ENCODE measurements around the gene OSTN. TPM values are rescaled to one million over a fixed set of nuclear protein-coding genes. Genes with fewer than 3 reads are reported as not detected.

Gene OSTN
- total and polyA plus RNA-seq, 2 experiments from 2014 or later: not detected

GRCh38 chr3:191300422-191300821, 101.4 kb downstream of the OSTN start (continued):
- TF ChIP-seq EZH2 (IDR thresholded peaks at IDR 0.05; ENCODE audit: low read depth, unreplicated experiment) (no peak), ZNF114 (CRISPR knock-in tag; IDR thresholded peaks at IDR 0.05) (no peak), STAT1 (IDR thresholded peaks at IDR 0.05; ENCODE audit: unreplicated experiment) (no peak), POLR2AphosphoS5 (IDR thresholded peaks at IDR 0.05; ENCODE audit: low read depth) (no peak), JUNB (IDR thresholded peaks at IDR 0.05; ENCODE audit: unreplicated experiment) (no peak)

GRCh38 chr3:191301017-191301416, 102.0 kb downstream of the OSTN start:
- no peak overlapping the region for H3K27ac ChIP-seq (ENCODE audit: low read depth)
- no peaks in the 10 kb centered on the region for H3F3A ChIP-seq (replicated peaks; ENCODE audit: low read depth)
- Mint-ChIP-seq H3K9me3 (no peaks in the 10 kb centered on the region), H3K36me3 (ENCODE audit: low read depth) (no peaks in the 10 kb centered on the region), H3K4me1 (peaks cover 22% of the 10 kb centered on the region), H3K27me3 (ENCODE audit: insufficient read depth, low read depth, poor library complexity) (peaks cover 5% of the 10 kb centered on the region), H3K4me3 (no peak overlapping the region), H3K27ac (no peak overlapping the region)
- H3K36me3 ChIP-seq (ENCODE audit: insufficient read depth): no peaks in the 10 kb centered on the region
- H3K4me3 ChIP-seq: no peak overlapping the region
- peaks cover 12% of the 10 kb centered on the region for H3K4me1 ChIP-seq (ENCODE audit: insufficient read depth)
- no peaks in the 10 kb centered on the region for H4K20me1 ChIP-seq (replicated peaks; ENCODE audit: insufficient read depth)
- H3K4me2 ChIP-seq: no peak overlapping the region
- no peak for DNase-seq (ENCODE audit: low spot score)
- H3K9me2 ChIP-seq (ENCODE audit: insufficient read depth): no peaks in the 10 kb centered on the region
- no peak for TF ChIP-seq ZNF114 (CRISPR knock-in tag; IDR thresholded peaks at IDR 0.05)
- TF ChIP-seq, protein P1, sequence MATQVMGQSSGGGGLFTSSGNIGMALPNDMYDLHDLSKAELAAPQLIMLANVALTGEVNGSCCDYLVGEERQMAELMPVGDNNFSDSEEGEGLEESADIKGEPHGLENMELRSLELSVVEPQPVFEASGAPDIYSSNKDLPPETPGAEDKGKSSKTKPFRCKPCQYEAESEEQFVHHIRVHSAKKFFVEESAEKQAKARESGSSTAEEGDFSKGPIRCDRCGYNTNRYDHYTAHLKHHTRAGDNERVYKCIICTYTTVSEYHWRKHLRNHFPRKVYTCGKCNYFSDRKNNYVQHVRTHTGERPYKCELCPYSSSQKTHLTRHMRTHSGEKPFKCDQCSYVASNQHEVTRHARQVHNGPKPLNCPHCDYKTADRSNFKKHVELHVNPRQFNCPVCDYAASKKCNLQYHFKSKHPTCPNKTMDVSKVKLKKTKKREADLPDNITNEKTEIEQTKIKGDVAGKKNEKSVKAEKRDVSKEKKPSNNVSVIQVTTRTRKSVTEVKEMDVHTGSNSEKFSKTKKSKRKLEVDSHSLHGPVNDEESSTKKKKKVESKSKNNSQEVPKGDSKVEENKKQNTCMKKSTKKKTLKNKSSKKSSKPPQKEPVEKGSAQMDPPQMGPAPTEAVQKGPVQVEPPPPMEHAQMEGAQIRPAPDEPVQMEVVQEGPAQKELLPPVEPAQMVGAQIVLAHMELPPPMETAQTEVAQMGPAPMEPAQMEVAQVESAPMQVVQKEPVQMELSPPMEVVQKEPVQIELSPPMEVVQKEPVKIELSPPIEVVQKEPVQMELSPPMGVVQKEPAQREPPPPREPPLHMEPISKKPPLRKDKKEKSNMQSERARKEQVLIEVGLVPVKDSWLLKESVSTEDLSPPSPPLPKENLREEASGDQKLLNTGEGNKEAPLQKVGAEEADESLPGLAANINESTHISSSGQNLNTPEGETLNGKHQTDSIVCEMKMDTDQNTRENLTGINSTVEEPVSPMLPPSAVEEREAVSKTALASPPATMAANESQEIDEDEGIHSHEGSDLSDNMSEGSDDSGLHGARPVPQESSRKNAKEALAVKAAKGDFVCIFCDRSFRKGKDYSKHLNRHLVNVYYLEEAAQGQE (IDR thresholded peaks at IDR 0.05; ENCODE audit: unreplicated experiment): no peak
- TF ChIP-seq EZH2 (IDR thresholded peaks at IDR 0.05; ENCODE audit: low read depth, unreplicated experiment): no peak
- no peak for TF ChIP-seq NANOG (IDR thresholded peaks at IDR 0.05; ENCODE audit: borderline replicate concordance)
- TF ChIP-seq EZH2phosphoT487 (IDR thresholded peaks at IDR 0.05; ENCODE audit: unreplicated experiment): no peak
- no peak for TF ChIP-seq STAT1 (IDR thresholded peaks at IDR 0.05; ENCODE audit: unreplicated experiment)
- TF ChIP-seq CREB1 (CRISPR knock-in tag; IDR thresholded peaks at IDR 0.05; ENCODE audit: low read depth): no peak
- TF ChIP-seq, protein P2, sequence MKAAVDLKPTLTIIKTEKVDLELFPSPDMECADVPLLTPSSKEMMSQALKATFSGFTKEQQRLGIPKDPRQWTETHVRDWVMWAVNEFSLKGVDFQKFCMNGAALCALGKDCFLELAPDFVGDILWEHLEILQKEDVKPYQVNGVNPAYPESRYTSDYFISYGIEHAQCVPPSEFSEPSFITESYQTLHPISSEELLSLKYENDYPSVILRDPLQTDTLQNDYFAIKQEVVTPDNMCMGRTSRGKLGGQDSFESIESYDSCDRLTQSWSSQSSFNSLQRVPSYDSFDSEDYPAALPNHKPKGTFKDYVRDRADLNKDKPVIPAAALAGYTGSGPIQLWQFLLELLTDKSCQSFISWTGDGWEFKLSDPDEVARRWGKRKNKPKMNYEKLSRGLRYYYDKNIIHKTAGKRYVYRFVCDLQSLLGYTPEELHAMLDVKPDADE (IDR thresholded peaks at IDR 0.05): no peak
- TF ChIP-seq POLR2AphosphoS5 (IDR thresholded peaks at IDR 0.05; ENCODE audit: low read depth): no peak
- TF ChIP-seq ZNF462 (CRISPR knock-in tag; IDR thresholded peaks at IDR 0.05): no peak
- TF ChIP-seq ZNF331 (CRISPR knock-in tag; IDR thresholded peaks at IDR 0.05; ENCODE audit: low read depth): no peak
- TF ChIP-seq, protein P3, sequence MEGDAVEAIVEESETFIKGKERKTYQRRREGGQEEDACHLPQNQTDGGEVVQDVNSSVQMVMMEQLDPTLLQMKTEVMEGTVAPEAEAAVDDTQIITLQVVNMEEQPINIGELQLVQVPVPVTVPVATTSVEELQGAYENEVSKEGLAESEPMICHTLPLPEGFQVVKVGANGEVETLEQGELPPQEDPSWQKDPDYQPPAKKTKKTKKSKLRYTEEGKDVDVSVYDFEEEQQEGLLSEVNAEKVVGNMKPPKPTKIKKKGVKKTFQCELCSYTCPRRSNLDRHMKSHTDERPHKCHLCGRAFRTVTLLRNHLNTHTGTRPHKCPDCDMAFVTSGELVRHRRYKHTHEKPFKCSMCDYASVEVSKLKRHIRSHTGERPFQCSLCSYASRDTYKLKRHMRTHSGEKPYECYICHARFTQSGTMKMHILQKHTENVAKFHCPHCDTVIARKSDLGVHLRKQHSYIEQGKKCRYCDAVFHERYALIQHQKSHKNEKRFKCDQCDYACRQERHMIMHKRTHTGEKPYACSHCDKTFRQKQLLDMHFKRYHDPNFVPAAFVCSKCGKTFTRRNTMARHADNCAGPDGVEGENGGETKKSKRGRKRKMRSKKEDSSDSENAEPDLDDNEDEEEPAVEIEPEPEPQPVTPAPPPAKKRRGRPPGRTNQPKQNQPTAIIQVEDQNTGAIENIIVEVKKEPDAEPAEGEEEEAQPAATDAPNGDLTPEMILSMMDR (conservative IDR thresholded peaks at IDR 0.05; ENCODE audit: low read depth in 2 of 2): no peak
- no peak for TF ChIP-seq JUNB (IDR thresholded peaks at IDR 0.05; ENCODE audit: unreplicated experiment)
- no peaks in the 10 kb centered on the region for H3K79me2 ChIP-seq (replicated peaks; ENCODE audit: insufficient read depth)
- no peaks in the 10 kb centered on the region for H3K27me3 ChIP-seq (ENCODE audit: insufficient read depth)
- no peak for ATAC-seq
- no peak overlapping the region for H2AFZ ChIP-seq

All from GM23338 (cell line).